IgD-negative memory B cell (primary cell): ENCODE measurements around the gene SHISA6. TPM values are rescaled to one million over a fixed set of nuclear protein-coding genes. Genes with fewer than 3 reads are reported as not detected.
A peak's percentile ranks its signal among the peaks of the same experiment; 100 is the strongest.
"Not testable (repeated sequence)": the region's sequence is repeated elsewhere in the genome, so short reads cannot be mapped to it uniquely, and the experiment has no call there.

Experiments used
- H3K27ac Mint-ChIP-seq, 3 donors: one replicate each; pipeline ENCODE4 v1.8.0; 2020 to 2022; ENCODE audit warnings: mild to moderate bottlenecking in 3 of 3, mixed read lengths in 3 of 3, moderate library complexity in 1 of 3
- H3K27me3 Mint-ChIP-seq: one replicate; pipeline ENCODE4 v1.8.0; 2021; ENCODE audit warnings: mixed read lengths
- H3K36me3 Mint-ChIP-seq: one replicate; pipeline ENCODE4 v1.8.0; 2020; ENCODE audit warnings: mild to moderate bottlenecking, mixed read lengths
- H3K4me1 Mint-ChIP-seq, 3 donors: one replicate each; pipeline ENCODE4 v1.8.0; 2020 to 2022; ENCODE audit warnings: mixed read lengths in 3 of 3, mild to moderate bottlenecking in 1 of 3
- H3K4me3 Mint-ChIP-seq, 4 donors: one replicate each; pipeline ENCODE4 v1.8.0; 2020 to 2022; ENCODE audit warnings: mild to moderate bottlenecking in 4 of 4, mixed read lengths in 4 of 4, moderate library complexity in 3 of 4
- H3K9me3 Mint-ChIP-seq, 3 donors: one replicate each; pipeline ENCODE4 v1.8.0; 2020 to 2021; ENCODE audit warnings: mixed read lengths in 3 of 3, mild to moderate bottlenecking in 1 of 3
- polyA plus RNA-seq: library from polyadenylated mRNA; unstranded; fragments of 300-500 nt; fragmentation: Illumina TruSeq; gene quantifications from one replicate; pipeline ENCODE4 v1.2.3, GENCODE V29; 2021

Gene SHISA6
- polyA plus RNA-seq, 1 donor from 2014 or later, result not detected

DNA sequence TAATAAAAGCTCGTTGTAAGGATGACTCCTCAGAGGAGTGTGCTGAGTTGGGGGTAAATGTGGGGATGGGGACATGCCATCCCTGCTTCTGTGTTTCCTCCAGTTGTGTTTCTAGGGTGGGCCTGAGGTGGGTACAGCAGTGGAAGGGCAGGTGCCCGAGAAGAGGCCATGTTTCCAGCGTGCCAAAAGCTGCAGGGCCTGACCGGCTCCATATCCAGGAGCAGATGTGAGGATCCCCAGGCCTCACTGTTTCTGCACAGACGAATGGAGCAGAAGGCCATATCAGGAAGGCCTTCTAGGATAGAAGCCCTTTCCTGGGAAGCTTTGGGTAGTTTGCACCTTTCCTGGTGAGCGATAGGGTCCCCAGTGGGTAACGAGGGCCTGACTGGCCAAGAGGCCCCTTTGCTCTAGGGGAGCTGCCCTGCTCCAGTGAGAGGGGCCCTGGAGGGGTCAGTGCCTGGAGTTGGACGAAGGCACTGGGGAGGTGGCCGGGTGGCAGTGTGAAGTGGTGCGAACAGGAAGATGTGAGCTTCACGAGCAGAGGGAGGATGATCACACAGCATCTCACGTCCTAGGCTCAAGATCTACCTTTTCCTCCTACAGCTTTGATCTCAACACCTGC, 62.9 kb downstream of the SHISA6 start:
- no peak overlapping the region for H3K4me3 Mint-ChIP-seq
- no peaks in the 10 kb centered on the region for H3K27me3 Mint-ChIP-seq
- H3K36me3 Mint-ChIP-seq, result no peaks in the 10 kb centered on the region
- peaks cover 2 to 10% (median 2%) of the 10 kb centered on the region in 3 donors for H3K9me3 Mint-ChIP-seq
- H3K4me1 Mint-ChIP-seq, result no peaks in the 10 kb centered on the region
- H3K27ac Mint-ChIP-seq, result no peak overlapping the region

DNA sequence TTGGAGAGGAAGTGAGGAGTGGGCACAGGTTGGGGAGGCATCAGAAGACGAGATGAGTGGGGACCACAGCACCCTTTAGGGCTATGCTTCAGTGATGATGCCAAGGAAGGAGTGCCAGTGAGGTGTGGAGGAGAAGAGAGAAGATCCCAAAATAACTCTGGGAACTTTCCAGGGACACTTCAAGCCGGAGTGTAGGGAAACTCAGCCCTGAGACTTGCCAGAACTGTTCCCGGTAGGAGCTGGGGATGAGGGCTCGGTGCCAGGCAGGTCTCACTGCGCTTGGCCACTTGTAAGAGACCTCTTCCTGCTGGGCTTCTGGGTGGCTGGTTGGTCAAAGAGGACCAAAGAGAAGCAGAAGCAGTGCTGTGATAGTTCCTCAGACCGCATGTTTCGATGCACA, 63.6 kb downstream of the SHISA6 start:
- H3K4me1 Mint-ChIP-seq, result no peaks in the 10 kb centered on the region
- H3K27ac Mint-ChIP-seq, result no peak overlapping the region
- H3K9me3 Mint-ChIP-seq, result peaks cover 2 to 10% (median 2%) of the 10 kb centered on the region in 3 donors
- H3K36me3 Mint-ChIP-seq, result no peaks in the 10 kb centered on the region
- H3K4me3 Mint-ChIP-seq, result no peak overlapping the region
- no peaks in the 10 kb centered on the region for H3K27me3 Mint-ChIP-seq

DNA sequence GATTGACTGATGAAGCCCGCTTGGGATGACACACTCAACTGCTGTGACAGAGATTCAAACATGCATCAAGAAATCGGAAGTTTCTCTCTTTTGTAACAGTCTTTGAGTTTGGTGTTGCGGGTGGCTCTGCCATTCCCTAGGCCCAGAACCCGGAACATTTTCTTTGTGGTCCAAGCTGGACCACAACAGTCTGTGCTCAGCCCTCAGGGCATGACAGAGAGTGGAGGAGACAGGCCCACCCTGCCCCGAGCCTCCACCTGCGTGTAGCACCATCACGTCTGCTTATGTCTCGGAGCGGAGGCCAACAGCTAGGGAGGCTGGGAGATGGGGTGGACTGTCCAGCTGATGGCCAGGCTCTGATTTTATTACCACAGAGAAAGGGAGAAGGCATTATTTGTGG, 64.5 kb downstream of the SHISA6 start:
- no peak overlapping the region for H3K4me3 Mint-ChIP-seq
- no peak overlapping the region for H3K27ac Mint-ChIP-seq
- H3K27me3 Mint-ChIP-seq, result no peaks in the 10 kb centered on the region
- peaks cover 2 to 10% (median 2%) of the 10 kb centered on the region in 3 donors for H3K9me3 Mint-ChIP-seq
- no peaks in the 10 kb centered on the region for H3K4me1 Mint-ChIP-seq
- no peaks in the 10 kb centered on the region for H3K36me3 Mint-ChIP-seq

DNA sequence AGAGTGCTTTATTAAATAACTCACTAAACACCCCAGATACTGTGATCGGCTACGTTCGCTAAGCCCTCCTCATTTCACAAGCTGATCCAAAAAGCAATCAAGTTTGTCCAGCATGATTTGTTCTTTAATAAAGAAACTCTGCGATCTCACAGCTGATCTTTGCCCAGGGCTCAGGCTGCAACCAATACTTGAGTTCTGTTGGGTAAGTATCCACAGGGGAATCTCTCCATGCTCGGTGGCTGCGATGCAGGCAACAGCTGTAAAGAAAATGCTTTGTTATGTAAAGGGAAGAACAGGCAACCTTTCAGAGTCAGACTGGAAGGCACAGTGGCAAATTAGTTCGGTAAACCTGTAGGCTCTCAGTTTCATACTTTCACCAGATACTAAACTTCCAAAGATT, 67.5 kb downstream of the SHISA6 start:
- H3K4me3 Mint-ChIP-seq, result no peak overlapping the region
- no peaks in the 10 kb centered on the region for H3K27me3 Mint-ChIP-seq
- H3K36me3 Mint-ChIP-seq, result no peaks in the 10 kb centered on the region
- H3K27ac Mint-ChIP-seq, result no peak overlapping the region
- H3K9me3 Mint-ChIP-seq, result peaks cover 0 to 10% (median 2%) of the 10 kb centered on the region in 3 donors
- H3K4me1 Mint-ChIP-seq, result no peaks in the 10 kb centered on the region

DNA sequence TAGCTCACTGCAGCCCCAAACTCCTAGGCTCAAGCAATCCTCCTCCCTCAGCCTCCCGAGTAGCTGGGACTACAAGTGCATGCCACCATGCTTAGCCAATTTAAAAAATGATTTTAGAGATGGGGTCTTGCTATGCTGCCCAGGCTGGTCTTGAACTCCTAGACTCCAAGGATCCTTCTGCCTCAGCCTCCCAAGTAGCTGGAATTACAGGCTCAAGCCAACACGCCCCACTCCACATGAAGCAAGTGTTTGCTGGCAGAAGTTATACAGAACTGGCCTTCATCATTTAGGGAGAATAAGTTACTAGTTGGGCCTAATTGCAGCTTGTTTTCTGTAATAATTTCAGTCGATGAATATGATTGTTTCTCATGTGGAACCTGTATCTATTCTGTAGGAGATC, 68.0 kb downstream of the SHISA6 start:
- H3K4me1 Mint-ChIP-seq, result no peaks in the 10 kb centered on the region
- H3K36me3 Mint-ChIP-seq, result no peaks in the 10 kb centered on the region
- no peak overlapping the region for H3K4me3 Mint-ChIP-seq
- no peaks in the 10 kb centered on the region for H3K27me3 Mint-ChIP-seq
- H3K9me3 Mint-ChIP-seq, result peaks cover 0 to 9% (median 0%) of the 10 kb centered on the region in 3 donors
- no peak overlapping the region for H3K27ac Mint-ChIP-seq

DNA sequence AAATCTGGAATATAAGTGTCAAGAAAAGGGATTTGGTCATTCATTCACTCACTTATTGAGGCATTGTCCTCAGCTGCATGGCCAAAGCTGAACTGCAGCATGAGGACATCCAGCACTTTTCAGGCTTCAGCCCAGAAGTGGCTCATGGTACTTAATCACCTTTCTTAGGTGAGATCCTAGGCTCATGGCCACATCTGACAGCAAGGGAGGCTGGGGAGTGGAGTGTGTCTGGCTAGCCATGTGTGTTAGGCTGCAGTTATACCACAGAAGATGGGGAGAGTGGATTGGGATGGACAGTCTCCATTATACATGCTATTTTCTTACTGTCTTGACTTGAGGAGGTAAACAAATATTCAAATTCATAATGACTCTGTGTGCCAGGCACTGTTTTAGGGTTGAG, 68.8 kb downstream of the SHISA6 start:
- H3K9me3 Mint-ChIP-seq, result peaks cover 0 to 6% (median 0%) of the 10 kb centered on the region in 3 donors
- H3K4me3 Mint-ChIP-seq, result no peak overlapping the region
- H3K27me3 Mint-ChIP-seq, result no peaks in the 10 kb centered on the region
- no peaks in the 10 kb centered on the region for H3K4me1 Mint-ChIP-seq
- H3K36me3 Mint-ChIP-seq, result no peaks in the 10 kb centered on the region
- no peak overlapping the region for H3K27ac Mint-ChIP-seq

DNA sequence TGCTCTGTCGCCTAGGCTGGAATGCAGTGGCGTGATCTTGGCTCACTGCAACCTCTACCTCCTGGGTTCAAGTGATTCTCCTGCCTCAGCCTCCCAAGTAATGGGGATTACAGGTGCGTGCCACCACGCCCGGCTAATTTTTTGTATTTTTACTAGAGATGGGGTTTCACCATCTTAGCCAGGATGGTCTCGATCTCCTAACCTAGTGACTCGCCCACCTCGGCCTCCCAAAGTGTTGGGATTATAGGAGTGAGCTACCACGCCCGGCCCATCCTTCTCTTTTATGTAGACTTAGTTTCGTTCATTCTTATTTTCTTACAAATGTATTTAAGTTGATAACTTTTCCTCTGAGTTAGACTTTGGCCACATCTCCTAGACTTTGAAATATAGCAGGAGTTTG, 75.4 kb downstream of the SHISA6 start:
- H3K4me1 Mint-ChIP-seq, H3K27me3 Mint-ChIP-seq, H3K27ac Mint-ChIP-seq, H3K4me3 Mint-ChIP-seq, H3K9me3 Mint-ChIP-seq, H3K36me3 Mint-ChIP-seq: not testable (repeated sequence)

DNA sequence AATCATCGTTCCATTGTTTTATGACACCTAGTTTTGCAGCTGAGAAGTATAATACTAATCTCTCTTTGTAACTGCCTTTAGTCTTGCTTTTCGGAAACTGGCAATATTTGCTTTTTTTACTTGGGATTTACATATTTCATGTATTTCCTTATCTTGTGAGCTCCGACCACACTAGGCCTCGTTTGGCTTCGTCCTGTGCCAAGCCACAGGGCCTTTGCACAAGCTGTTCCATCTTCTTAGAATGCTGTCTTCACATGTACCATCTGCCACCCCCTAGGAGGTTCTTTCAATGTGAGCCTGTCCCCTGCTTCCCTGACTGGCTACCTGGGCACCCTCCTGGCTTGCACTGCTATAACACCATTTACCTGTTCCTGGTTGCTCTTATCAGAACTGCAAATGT, 77.2 kb downstream of the SHISA6 start:
- Mint-ChIP-seq H3K4me1 (no peaks in the 10 kb centered on the region), H3K36me3 (no peaks in the 10 kb centered on the region), H3K9me3 (peaks cover 0 to 1% (median 0%) of the 10 kb centered on the region in 3 donors), H3K27ac (no peak overlapping the region), H3K27me3 (no peaks in the 10 kb centered on the region), H3K4me3 (no peak overlapping the region)

DNA sequence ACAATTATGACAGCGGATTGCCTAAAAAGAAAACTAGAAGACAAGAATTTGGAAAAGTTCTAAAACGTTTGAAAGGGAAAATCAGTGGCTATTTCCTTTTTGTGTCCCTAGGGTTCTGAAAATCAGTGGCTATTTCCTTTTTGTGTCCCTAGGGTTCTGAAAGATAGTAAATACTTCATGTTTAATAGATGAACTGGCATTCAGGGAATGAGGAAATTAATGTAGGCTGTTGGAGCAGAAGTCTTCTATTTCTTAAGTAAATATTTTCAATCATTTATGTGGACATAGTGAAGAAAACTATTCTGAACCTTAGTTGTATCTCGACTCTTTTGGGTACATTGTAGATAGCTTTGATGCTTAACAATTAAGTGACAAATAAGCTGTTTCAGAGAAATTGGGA, 78.9 kb downstream of the SHISA6 start:
- Mint-ChIP-seq H3K36me3 (no peaks in the 10 kb centered on the region), H3K4me1 (no peaks in the 10 kb centered on the region), H3K9me3 (peaks cover 0 to 1% (median 0%) of the 10 kb centered on the region in 3 donors), H3K27me3 (no peaks in the 10 kb centered on the region), H3K27ac (no peak overlapping the region), H3K4me3 (no peak overlapping the region)

DNA sequence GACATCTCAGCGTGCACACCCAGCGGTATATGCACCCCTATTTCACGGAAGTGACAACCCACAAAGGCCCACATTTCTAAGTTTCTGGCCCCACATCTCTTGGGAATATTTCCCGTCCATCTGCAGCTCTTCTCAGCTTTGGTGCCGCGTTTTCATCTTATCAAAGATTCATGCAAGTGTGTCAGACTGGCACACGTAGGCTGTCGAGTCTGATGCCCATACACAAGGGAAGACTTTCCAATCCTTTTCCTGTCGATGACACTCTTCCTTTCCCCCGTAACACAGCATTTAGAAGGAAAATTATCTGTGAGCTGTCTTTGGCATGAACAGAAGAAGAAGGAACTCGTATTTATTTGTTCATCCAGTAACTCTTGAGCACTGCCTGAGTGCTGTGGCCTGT, 83.0 kb downstream of the SHISA6 start:
- Mint-ChIP-seq H3K4me1 (peaks cover 0 to 2% (median 0%) of the 10 kb centered on the region in 3 donors), H3K9me3 (peaks cover 0 to 1% (median 0%) of the 10 kb centered on the region in 3 donors)

DNA sequence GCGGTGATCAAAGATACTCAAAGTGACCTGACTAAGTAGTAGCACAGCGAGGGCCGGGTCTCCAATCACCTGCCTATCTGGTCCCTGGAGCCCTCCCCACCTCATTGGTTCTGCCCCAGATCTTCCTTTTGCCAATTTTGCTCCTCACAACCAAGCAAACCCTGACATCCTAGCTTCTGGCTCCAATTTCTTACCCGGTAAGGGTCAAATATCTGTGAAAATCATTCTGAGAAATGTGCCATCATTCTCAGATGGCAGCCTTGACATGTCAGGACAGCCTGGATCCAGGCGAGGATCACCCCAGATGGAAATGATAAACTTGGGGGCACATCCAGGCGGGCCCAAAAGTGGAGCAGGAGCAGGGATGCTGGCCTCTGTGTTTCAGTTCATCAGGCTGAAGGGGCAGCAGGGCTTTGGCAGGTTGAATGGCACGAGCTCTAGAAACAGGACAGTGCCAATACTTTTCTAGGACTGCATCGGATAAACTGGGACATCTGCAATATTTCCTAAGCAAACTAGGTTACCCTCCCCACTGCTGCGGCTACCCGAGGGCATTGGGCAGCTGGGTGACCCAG, 83.9 kb downstream of the SHISA6 start:
- Mint-ChIP-seq H3K27ac (no peak overlapping the region), H3K4me1 (peaks cover 0 to 2% (median 0%) of the 10 kb centered on the region in 3 donors), H3K4me3 (no peak overlapping the region), H3K9me3 (peaks cover 0 to 1% (median 0%) of the 10 kb centered on the region in 3 donors), H3K27me3 (no peaks in the 10 kb centered on the region), H3K36me3 (no peaks in the 10 kb centered on the region)

More for the DNA sequence above, 83.0 kb downstream of the SHISA6 start:
- H3K4me3 Mint-ChIP-seq, result peak overlapping the region in 2 of 4 donors; percentile 33 to 45
- no peaks in the 10 kb centered on the region for H3K36me3 Mint-ChIP-seq
- no peak overlapping the region for H3K27ac Mint-ChIP-seq
- H3K27me3 Mint-ChIP-seq, result no peaks in the 10 kb centered on the region

DNA sequence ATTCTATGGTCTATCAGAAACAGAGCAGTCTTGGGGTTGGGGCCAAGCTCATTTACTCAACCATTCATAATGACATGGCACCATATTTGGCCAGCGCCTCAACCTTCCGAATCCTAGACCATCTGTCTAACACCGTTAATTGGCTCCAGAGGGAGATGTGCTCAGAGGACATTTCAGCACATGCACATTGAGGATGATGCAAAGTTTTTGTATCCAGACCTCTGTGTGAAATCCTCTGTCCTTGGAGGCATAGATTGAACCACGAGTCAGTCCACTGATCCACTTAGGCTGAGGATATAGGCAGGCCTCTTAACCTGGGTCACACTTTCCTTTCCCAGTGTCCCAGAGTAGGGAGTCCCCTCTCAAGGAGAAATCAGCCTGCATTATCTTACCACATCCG, 85.5 kb downstream of the SHISA6 start:
- Mint-ChIP-seq H3K27ac (no peak overlapping the region), H3K27me3 (no peaks in the 10 kb centered on the region), H3K4me3 (no peak overlapping the region), H3K4me1 (peaks cover 0 to 2% (median 0%) of the 10 kb centered on the region in 3 donors), H3K36me3 (no peaks in the 10 kb centered on the region), H3K9me3 (peaks cover 0 to 2% (median 0%) of the 10 kb centered on the region in 3 donors)

DNA sequence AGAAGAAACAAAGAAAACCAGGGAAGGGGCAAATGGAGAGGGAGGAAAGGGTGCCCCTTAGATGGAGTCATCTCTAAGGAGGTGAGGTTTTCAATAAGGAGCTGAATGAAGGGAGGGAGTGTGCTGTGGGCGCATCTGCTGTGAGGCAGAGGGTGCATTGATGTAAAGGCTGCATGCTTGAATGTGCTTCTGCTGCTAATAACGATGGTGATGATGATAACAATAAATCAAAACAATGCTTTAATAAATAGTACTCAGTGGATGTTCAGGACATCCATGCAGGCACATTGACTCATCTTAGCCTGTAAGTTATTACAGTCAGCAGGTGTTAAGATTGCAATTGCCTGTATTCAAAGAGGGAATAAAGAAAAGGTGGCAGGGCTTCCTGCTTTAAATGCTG, 87.8 kb downstream of the SHISA6 start:
- H3K4me1 Mint-ChIP-seq, result peaks cover 0 to 2% (median 0%) of the 10 kb centered on the region in 3 donors
- H3K36me3 Mint-ChIP-seq, result no peaks in the 10 kb centered on the region
- H3K4me3 Mint-ChIP-seq, result no peak overlapping the region
- no peaks in the 10 kb centered on the region for H3K27me3 Mint-ChIP-seq
- peaks cover 0 to 5% (median 0%) of the 10 kb centered on the region in 3 donors for H3K9me3 Mint-ChIP-seq
- no peak overlapping the region for H3K27ac Mint-ChIP-seq

DNA sequence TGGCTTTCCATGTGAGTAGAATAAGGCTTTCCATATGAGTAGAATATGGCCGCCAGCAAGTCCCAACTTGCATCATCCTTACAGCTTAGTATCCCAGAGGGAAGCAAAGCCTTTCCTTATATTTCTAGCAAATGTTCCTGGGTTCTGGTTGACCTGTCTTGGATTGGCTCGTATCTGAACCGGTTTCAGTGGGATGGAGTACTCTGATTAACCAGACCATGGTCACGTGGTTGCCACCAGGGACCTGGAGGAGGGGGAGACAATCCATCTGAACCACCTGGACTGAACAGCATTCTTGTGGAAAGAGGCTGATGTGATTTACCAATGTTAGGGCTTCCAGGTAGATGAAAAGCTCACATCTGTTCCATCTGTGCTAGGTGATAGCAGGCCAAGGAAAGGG, 89.0 kb downstream of the SHISA6 start:
- Mint-ChIP-seq H3K4me1 (peaks cover 0 to 2% (median 0%) of the 10 kb centered on the region in 3 donors), H3K27me3 (no peaks in the 10 kb centered on the region), H3K36me3 (no peaks in the 10 kb centered on the region), H3K9me3 (peaks cover 0 to 5% (median 0%) of the 10 kb centered on the region in 3 donors), H3K27ac (no peak overlapping the region), H3K4me3 (no peak overlapping the region)

DNA sequence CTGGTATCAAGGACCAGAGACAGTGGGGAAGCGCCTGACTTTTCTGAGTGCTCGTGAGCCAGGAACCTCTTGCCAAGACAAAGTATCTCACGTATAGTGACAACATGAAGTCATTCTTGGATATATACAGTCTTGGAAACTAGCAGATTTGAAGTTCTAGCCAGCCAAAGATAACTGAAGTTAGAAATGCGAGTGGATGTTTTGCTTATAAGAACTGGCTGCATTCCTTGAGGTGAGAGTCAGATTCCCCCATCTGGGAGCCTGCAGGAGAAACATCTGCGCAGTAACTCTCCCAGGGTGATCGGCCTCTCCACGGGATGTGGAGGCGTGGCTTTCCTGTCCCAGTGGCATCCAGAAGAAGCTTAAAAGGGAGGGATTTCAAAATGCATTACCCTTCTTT, 89.8 kb downstream of the SHISA6 start:
- no peak overlapping the region for H3K27ac Mint-ChIP-seq
- H3K27me3 Mint-ChIP-seq, result no peaks in the 10 kb centered on the region
- H3K9me3 Mint-ChIP-seq, result peaks cover 0 to 5% (median 3%) of the 10 kb centered on the region in 3 donors
- peaks cover 0 to 2% (median 0%) of the 10 kb centered on the region in 3 donors for H3K4me1 Mint-ChIP-seq
- no peak overlapping the region for H3K4me3 Mint-ChIP-seq
- no peaks in the 10 kb centered on the region for H3K36me3 Mint-ChIP-seq
